Endometrium (tissue), 2 donors: ENCODE data around the gene ROM1.
A peak's percentile ranks its signal among the peaks of the same experiment; 100 is the strongest.

ENCODE experiments used
- FAIRE-seq: peaks from 2 replicates; lab custom pipeline; 2012; peaks lifted over from hg19 to GRCh38; lab: Jason Lieb, UNC
- donor health status: control.
- donor health status: control.

The ROM1 gene

GRCh38 chr11:62588966-62589637 is 24.0 kb upstream of the ROM1 start:
- no peak for FAIRE-seq

- peak; percentile 95 for FAIRE-seq
These were observed 21.5 kb upstream of the ROM1 start, which contains the start of gene TUT1 for GRCh38 chr11:62591448-62592145. TUT1 (minus strand) TSS chr11:62591523; CDS start chr11:62591485, 38 bp downstream.

GRCh38 chr11:62592146-62592815 is 20.8 kb upstream of the ROM1 start:
- FAIRE-seq: no peak

- FAIRE-seq: no peak
These were observed 20.1 kb upstream of the ROM1 start for GRCh38 chr11:62592989-62593421.

- no peak for FAIRE-seq
These were observed 19.5 kb upstream of the ROM1 start for GRCh38 chr11:62593434-62594044.

GRCh38 chr11:62595124-62595523 is 17.9 kb upstream of the ROM1 start:
- no peak for FAIRE-seq

- peak; percentile 93 for FAIRE-seq
These were observed 13.9 kb upstream of the ROM1 start for GRCh38 chr11:62599069-62599696.

- FAIRE-seq: no peak
These were observed 13.2 kb upstream of the ROM1 start for GRCh38 chr11:62599901-62600300.

- FAIRE-seq: no peak
These were observed 12.5 kb upstream of the ROM1 start for GRCh38 chr11:62600367-62601121.

- no peak for FAIRE-seq
These were observed 12.0 kb upstream of the ROM1 start for GRCh38 chr11:62601122-62601371.

GRCh38 chr11:62601372-62602140 is 11.5 kb upstream of the ROM1 start, which contains the start of gene MTA2:
MTA2 (minus strand) TSS chr11:62601865; CDS start chr11:62601450, 415 bp downstream.
- peak; percentile 94 for FAIRE-seq

- no peak for FAIRE-seq
These were observed 10.7 kb upstream of the ROM1 start for GRCh38 chr11:62602141-62603071.

GRCh38 chr11:62603072-62603408 is 10.0 kb upstream of the ROM1 start:
- no peak for FAIRE-seq

- FAIRE-seq: no peak
These were observed 9.2 kb upstream of the ROM1 start for GRCh38 chr11:62603776-62604299.

GRCh38 chr11:62604460-62605120 is 8.5 kb upstream of the ROM1 start:
- FAIRE-seq: no peak

- FAIRE-seq: no peak
These were observed 7.6 kb upstream of the ROM1 start for GRCh38 chr11:62605467-62605866.

- FAIRE-seq: no peak
These were observed 7.2 kb upstream of the ROM1 start for GRCh38 chr11:62605902-62606301.

- no peak for FAIRE-seq
These were observed 5.3 kb upstream of the ROM1 start for GRCh38 chr11:62607714-62608113.

- no peak for FAIRE-seq
These were observed 4.3 kb upstream of the ROM1 start for GRCh38 chr11:62608776-62609175.
